C4-2B (cell line): ENCODE measurements around the gene HPCAL1.

Source experiments
- CTCF ChIP-seq: fragments of 450-650 bp; conservative IDR thresholded peaks from 2 replicates; pipeline ENCODE4 v1.5.1; 2017; ENCODE audit warnings: mild to moderate bottlenecking
- ZFX ChIP-seq: fragments of 450-650 bp; IDR thresholded peaks from 2 replicates; pipeline ENCODE4 v1.6.1; 2017

DNA sequence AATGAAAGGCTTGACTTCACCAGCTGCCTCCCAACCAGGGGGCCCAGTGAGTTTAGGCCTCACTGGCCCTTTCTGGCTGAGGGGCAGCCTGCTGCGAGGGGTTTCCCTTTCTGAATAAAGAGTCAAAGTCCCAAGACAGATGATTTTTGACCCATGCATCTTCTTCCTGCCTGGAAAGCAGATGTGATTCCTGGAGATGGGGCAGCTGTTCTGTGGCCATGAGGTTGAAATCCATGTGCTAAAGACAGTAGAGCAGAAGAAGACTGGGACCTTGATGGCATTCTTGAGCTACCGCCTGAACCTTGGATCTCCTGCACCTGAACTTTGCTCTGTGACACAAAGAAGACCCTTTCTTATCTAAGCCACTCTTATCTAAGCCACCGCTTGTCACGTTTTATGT lies 19.8 kb downstream of the HPCAL1 start:
- no peak for TF ChIP-seq CTCF
- TF ChIP-seq ZFX = no peak
